Mucosa of descending colon (tissue), 3 donors: ENCODE measurements around the gene TLNRD1. TPM values are rescaled to one million over a fixed set of nuclear protein-coding genes. Genes with fewer than 3 reads are reported as not detected.

Source experiments
- ATAC-seq: fragments of 200-7000 bp; cut with Tn5 transposase; one replicate; pipeline ENCODE4 v1.9.1; 2020; ENCODE audit warnings: mild to moderate bottlenecking, moderate library complexity
- DNase-seq, 3 donors: peaks; one replicate each; pipeline ENCODE4 v3.0.0-alpha.2; 2020
- H3K36me3 ChIP-seq: fragments of 200-600 bp; one replicate; pipeline ENCODE4 v1.8.0; 2021; ENCODE audit warnings: low read depth, mild to moderate bottlenecking
- H3K4me1 ChIP-seq: fragments of 200-600 bp; one replicate; pipeline ENCODE4 v1.8.0; 2021; ENCODE audit warnings: low read depth, mild to moderate bottlenecking
- H3K4me3 ChIP-seq: fragments of 200-600 bp; one replicate; pipeline ENCODE4 v1.8.0; 2021; ENCODE audit warnings: mild to moderate bottlenecking
- H3K9me3 ChIP-seq: fragments of 200-600 bp; one replicate; pipeline ENCODE4 v1.8.0; 2021; ENCODE audit warnings: mild to moderate bottlenecking
- intact Hi-C, 2 donors: fragments of 100-400 bp; cut with DNase I in 1 of 2; cut with micrococcal nuclease in 1 of 2; formaldehyde crosslinking; loops; one replicate each; pipeline versions ENCODE4 v1.11.0 to v1.11.1; 2022; cut with DNase I, micrococcal nuclease
- total RNA-seq, 3 donors: library from RNA; stranded (reverse); fragmentation: NEBNext Ultra II Directional in 2 of 3; extraction: Animal tissue kit (Norgen Biotek cat#: 25700) in 2 of 3; gene quantifications; one replicate each; pipeline versions ENCODE4 v1.2.1 to v1.2.4, GENCODE V29; 2021 to 2023
- TF ChIP-seq, protein P1 (sequence below): fragments of 200-600 bp; IDR thresholded peaks from one replicate; pipeline ENCODE4 v1.8.0; 2022; ENCODE audit warnings: antibody characterized with exemption, mild to moderate bottlenecking
- donor health status: DM: no; HTN: no; CAD: no; lungs with moderate emphysema.
- donor health status: DM: no; HTN: no; CAD: no.
- donor health status: DM: no; HTN: yes; CAD: no.

TLNRD1 gene
- total RNA-seq, 3 donors from 2014 or later: 18.5 to 20.7 (median 18.6) TPM

DNA sequence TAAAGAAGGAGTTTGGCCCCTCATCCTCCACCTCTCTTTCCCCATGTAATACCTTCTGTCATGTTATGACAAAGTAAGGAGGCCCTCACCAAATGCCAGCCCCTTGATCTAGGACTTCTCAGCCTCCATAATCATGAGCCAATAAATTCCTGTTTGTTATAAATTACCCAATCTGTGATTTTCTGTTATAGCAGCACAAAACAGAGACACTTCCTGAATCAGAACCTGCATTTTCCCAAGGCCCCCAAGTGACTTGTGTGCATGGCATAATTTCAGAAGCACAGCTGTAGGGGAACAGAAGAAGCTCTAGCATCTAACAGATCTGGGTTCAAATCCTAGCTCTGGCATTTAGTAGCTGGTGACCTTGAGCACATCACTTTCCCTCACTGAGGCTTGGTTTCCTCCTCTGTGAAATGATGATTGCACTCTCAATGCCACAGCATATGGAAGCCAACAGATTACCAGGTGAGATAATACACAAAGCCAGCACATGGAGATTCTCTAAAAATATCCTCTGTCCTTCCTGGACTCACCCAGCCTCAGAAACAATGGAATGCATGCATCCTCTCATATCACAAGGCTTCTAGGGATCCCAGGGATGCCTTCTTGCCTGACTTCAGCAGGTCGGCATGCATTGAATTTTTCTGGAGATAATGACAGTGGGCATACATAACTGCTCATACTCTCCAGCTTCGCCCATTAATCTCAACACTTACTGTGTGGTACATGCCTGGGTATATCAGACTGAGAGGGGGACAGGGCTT is 26.3 kb downstream of the TLNRD1 start:
- H3K36me3 ChIP-seq: no peaks in the 10 kb centered on the region
- H3K4me3 ChIP-seq: no peak overlapping the region
- no peak for DNase-seq
- no peaks in the 10 kb centered on the region for H3K4me1 ChIP-seq
- TF ChIP-seq, protein P1, sequence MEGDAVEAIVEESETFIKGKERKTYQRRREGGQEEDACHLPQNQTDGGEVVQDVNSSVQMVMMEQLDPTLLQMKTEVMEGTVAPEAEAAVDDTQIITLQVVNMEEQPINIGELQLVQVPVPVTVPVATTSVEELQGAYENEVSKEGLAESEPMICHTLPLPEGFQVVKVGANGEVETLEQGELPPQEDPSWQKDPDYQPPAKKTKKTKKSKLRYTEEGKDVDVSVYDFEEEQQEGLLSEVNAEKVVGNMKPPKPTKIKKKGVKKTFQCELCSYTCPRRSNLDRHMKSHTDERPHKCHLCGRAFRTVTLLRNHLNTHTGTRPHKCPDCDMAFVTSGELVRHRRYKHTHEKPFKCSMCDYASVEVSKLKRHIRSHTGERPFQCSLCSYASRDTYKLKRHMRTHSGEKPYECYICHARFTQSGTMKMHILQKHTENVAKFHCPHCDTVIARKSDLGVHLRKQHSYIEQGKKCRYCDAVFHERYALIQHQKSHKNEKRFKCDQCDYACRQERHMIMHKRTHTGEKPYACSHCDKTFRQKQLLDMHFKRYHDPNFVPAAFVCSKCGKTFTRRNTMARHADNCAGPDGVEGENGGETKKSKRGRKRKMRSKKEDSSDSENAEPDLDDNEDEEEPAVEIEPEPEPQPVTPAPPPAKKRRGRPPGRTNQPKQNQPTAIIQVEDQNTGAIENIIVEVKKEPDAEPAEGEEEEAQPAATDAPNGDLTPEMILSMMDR: no peak
- intact Hi-C loops: no loop called here
- no peak for ATAC-seq
- H3K9me3 ChIP-seq: no peaks in the 10 kb centered on the region

DNA sequence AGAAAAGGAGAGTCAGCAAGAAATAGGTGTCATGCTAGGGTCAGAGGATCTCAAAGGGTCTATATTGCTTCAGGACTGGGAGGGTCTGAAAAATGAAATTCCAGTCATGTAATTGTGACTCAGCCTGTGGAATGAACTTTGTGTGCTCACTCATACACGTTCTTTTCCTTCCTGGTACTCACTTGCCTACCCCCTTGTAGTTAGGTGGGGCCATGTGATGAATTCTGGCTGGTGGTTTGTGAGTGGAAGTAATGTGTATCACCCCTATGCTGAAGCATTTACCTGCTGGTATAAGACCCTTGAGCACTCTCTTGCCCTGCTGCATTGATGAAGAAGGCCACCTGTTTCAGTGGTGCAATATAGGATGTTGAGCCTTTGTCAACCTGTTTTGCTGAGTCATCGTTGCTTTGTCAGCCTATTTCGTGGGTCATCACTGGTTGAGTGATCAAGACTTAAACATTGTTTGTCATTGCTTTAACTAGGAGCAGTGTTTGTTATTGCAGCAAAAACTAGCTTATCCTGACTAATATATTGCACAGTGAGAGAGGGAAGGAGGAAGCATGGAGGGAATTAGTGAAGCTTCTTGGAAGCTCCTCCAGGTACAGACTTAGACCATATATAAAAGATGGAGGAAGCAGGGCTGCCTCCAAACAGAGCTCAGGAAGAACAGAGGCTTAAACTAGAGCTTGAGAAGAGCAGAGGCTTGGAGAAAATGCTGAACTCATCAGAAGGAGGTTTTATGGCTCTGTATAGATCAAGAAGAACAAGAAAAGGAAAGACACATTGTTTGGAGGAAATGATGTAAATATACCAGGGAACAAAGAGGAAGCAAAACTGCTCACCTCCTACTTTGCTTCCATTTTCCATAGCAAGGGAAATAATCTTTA is 28.9 kb downstream of the TLNRD1 start:
- DNase-seq (no peak), ATAC-seq (no peak)
- H3K4me3 ChIP-seq: no peak overlapping the region
- TF ChIP-seq, protein P1: no peak
- no peaks in the 10 kb centered on the region for H3K36me3 ChIP-seq
- no peaks in the 10 kb centered on the region for H3K4me1 ChIP-seq
- intact Hi-C loops: no loop called here
- H3K9me3 ChIP-seq: no peaks in the 10 kb centered on the region

DNA sequence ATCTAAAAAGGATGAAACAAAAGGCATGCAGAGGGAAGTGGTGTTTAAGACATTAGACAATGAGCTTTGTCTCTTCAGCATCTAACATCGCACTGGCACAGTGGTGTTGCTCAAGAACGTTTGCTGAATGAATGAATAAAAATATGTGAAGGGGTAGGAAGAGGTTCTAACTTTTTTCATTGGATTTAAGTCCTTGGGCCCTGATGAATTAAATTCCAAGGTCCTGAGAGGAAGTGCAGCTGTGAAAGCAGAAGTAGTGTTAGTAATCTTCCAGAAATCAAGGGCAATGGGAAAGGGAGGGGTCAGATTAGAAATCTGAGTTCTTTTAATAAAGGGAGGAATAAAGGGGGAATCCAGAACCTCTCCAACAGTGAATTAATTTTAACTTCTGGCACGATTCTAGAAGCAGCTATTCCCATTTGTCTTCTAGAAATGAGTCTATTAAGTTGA is 29.6 kb downstream of the TLNRD1 start:
- TF ChIP-seq, protein P1: no peak
- Histone ChIP-seq H3K4me1 (no peaks in the 10 kb centered on the region), H3K36me3 (no peaks in the 10 kb centered on the region), H3K4me3 (no peak overlapping the region), H3K9me3 (no peaks in the 10 kb centered on the region)
- ATAC-seq (no peak), DNase-seq (no peak)
- intact Hi-C loops: no loop called here

DNA sequence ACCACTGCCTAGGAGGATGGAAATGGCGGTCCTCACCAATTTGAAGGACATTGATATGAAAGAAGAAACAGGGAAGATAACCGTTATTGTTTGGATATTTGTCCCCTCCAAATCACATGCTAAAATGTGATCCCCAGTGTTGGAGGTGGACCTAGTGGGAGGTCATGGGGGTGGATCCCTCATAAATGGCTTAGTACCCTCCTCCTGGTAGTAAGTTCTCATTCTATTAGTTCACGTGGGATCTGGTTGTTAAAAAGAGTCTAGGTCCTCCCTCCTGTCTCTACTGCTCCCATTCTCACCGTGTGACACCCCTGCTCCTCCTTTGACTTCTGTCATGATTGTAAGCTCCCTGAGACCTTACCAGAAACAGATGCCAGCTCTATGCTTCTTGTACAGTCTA is 30.5 kb downstream of the TLNRD1 start:
- ATAC-seq: no peak
- H3K36me3 ChIP-seq: no peaks in the 10 kb centered on the region
- intact Hi-C loops: no loop called here

DNA sequence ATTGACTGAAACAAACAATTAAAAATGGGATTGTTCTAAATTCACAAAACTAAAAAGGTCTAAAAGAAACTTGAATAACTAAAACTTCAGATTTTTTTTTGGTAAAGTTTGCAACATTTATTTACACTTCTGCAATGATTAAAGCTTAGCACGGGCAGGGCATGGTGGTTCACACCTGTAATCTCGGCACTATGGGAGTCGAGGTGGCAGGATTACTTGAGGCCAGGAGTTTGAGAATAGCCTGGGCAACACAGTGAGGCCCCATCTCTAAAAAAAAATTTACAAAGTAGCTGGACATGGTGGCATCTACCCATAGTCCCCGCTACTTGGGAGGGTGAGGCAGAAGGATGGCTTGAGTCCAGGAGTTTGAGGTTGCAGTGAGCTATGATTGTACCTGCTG is 31.6 kb downstream of the TLNRD1 start:
- no peaks in the 10 kb centered on the region for H3K4me1 ChIP-seq
- intact Hi-C loops: no loop called here
- ATAC-seq (no peak), DNase-seq (no peak)
- H3K9me3 ChIP-seq: no peaks in the 10 kb centered on the region
- no peaks in the 10 kb centered on the region for H3K36me3 ChIP-seq
- TF ChIP-seq, protein P1: no peak
- no peak overlapping the region for H3K4me3 ChIP-seq

More for the DNA sequence above, 30.5 kb downstream of the TLNRD1 start:
- Histone ChIP-seq H3K4me3 (no peak overlapping the region), H3K9me3 (no peaks in the 10 kb centered on the region), H3K4me1 (no peaks in the 10 kb centered on the region)
- TF ChIP-seq, protein P1: no peak
- DNase-seq: no peak
